Neural progenitor cell (in vitro differentiated cells): ENCODE data around the gene LSP1. TPM values are rescaled to one million over a fixed set of nuclear protein-coding genes. Genes with fewer than 3 reads are reported as not detected.

Experiments
- DNase-seq: peaks from one replicate; pipeline ENCODE4 v3.0.0-alpha.2; 2016; ENCODE audit warnings: low spot score
- H2AFZ ChIP-seq: fragments of 200-600 bp; sonication (generic); replicated peaks from 2 replicates; pipeline ENCODE4 v1.6.1; 2016; ENCODE audit warnings: antibody characterized with exemption
- H3F3A ChIP-seq: fragments of 200-600 bp; sonication (generic); 2 replicates; pipeline ENCODE4 v1.6.1; 2016; ENCODE audit warnings: antibody characterized with exemption, low read depth
- H3K27ac ChIP-seq: fragments of 200-600 bp; sonication (generic); 2 replicates; pipeline ENCODE4 v1.5.1; 2016; ENCODE audit warnings: mild to moderate bottlenecking
- H3K27me3 ChIP-seq: fragments of 200-600 bp; sonication (generic); 2 replicates; pipeline ENCODE4 v1.6.1; 2016; ENCODE audit warnings: mild to moderate bottlenecking, moderate library complexity
- H3K36me3 ChIP-seq: fragments of 200-600 bp; sonication (generic); 2 replicates; pipeline ENCODE4 v1.5.1; 2016
- H3K4me1 ChIP-seq: fragments of 200-600 bp; sonication (generic); 2 replicates; pipeline ENCODE4 v1.6.1; 2016; ENCODE audit warnings: mixed run types
- H3K4me2 ChIP-seq: fragments of 200-600 bp; sonication (generic); 2 replicates; pipeline ENCODE4 v1.6.1; 2016
- H3K4me3 ChIP-seq: fragments of 200-600 bp; sonication (generic); 2 replicates; pipeline ENCODE4 v1.5.1; 2016
- H3K79me2 ChIP-seq: fragments of 200-600 bp; sonication (generic); 2 replicates; pipeline ENCODE4 v1.6.1; 2016; ENCODE audit warnings: low read depth
- H3K9ac ChIP-seq: fragments of 200-600 bp; sonication (generic); 2 replicates; pipeline ENCODE4 v1.6.1; 2016
- H3K9me3 ChIP-seq: fragments of 200-600 bp; sonication (generic); 2 replicates; pipeline ENCODE4 v1.5.1; 2016; ENCODE audit warnings: low read depth
- H4K20me1 ChIP-seq: fragments of 200-600 bp; sonication (generic); 2 replicates; pipeline ENCODE4 v1.6.1; 2016; ENCODE audit warnings: low read depth
- H3K27ac Mint-ChIP-seq: 3 replicates; pipeline ENCODE4 v1.8.0; 2021; ENCODE audit warnings: mixed read lengths
- H3K27me3 Mint-ChIP-seq: 2 replicates; pipeline ENCODE4 v1.8.0; 2022; ENCODE audit warnings: low read depth, mild to moderate bottlenecking, inconsistent platforms, moderate library complexity, mixed read lengths; ENCODE audit not compliant: insufficient read depth
- H3K36me3 Mint-ChIP-seq: 3 replicates; pipeline ENCODE4 v1.8.0; 2021; ENCODE audit warnings: mixed read lengths
- H3K4me1 Mint-ChIP-seq: 3 replicates; pipeline ENCODE4 v1.8.0; 2021; ENCODE audit warnings: mixed read lengths
- H3K4me3 Mint-ChIP-seq: 3 replicates; pipeline ENCODE4 v1.8.0; 2021; ENCODE audit warnings: mild to moderate bottlenecking, moderate library complexity, mixed read lengths
- H3K9me3 Mint-ChIP-seq: 3 replicates; pipeline ENCODE4 v1.8.0; 2020; ENCODE audit warnings: mixed read lengths
- EZH2 ChIP-seq: fragments of 200-600 bp; sonication (generic); IDR thresholded peaks from 2 replicates; pipeline ENCODE4 v1.6.1; 2017; ENCODE audit warnings: antibody characterized with exemption, mild to moderate bottlenecking, moderate library complexity
- EZH2phosphoT487 ChIP-seq: fragments of 200-600 bp; sonication (generic); IDR thresholded peaks from 2 replicates; pipeline ENCODE4 v1.6.1; 2017; ENCODE audit warnings: antibody characterized with exemption
- total RNA-seq: library from RNA; depleted of rRNA; stranded (reverse); fragments of >200 nt; gene quantifications from 2 replicates; pipeline ENCODE4 v1.2.3, GENCODE V29; 2015; ENCODE audit warnings: low replicate concordance
- TF ChIP-seq, protein P1 (sequence below): fragments of 200-600 bp; sonication (generic); IDR thresholded peaks from 2 replicates; pipeline ENCODE4 v1.5.1; 2017; ENCODE audit warnings: antibody characterized with exemption, mild to moderate bottlenecking

Gene LSP1
- total RNA-seq, 1 donor from 2014 or later = not detected

- peaks cover 6% of the 10 kb centered on the region for H3K4me1 ChIP-seq
- no peaks in the 10 kb centered on the region for H3F3A ChIP-seq
- H3K36me3 ChIP-seq = no peaks in the 10 kb centered on the region
- H3K9ac ChIP-seq = no peak overlapping the region
- H3K36me3 Mint-ChIP-seq = no peaks in the 10 kb centered on the region
- H3K4me2 ChIP-seq = no peak overlapping the region
- H2AFZ ChIP-seq = peak overlapping the region; percentile 88
- no peaks in the 10 kb centered on the region for H4K20me1 ChIP-seq
- H3K27ac Mint-ChIP-seq = no peak overlapping the region
- H3K9me3 Mint-ChIP-seq = no peaks in the 10 kb centered on the region
- peaks cover 3% of the 10 kb centered on the region for H3K27me3 Mint-ChIP-seq
- H3K79me2 ChIP-seq = no peaks in the 10 kb centered on the region
- H3K4me3 Mint-ChIP-seq = no peak overlapping the region
- no peak overlapping the region for H3K4me3 ChIP-seq
- TF ChIP-seq EZH2phosphoT487 (no peak), EZH2 (no peak)
- TF ChIP-seq, protein P1, sequence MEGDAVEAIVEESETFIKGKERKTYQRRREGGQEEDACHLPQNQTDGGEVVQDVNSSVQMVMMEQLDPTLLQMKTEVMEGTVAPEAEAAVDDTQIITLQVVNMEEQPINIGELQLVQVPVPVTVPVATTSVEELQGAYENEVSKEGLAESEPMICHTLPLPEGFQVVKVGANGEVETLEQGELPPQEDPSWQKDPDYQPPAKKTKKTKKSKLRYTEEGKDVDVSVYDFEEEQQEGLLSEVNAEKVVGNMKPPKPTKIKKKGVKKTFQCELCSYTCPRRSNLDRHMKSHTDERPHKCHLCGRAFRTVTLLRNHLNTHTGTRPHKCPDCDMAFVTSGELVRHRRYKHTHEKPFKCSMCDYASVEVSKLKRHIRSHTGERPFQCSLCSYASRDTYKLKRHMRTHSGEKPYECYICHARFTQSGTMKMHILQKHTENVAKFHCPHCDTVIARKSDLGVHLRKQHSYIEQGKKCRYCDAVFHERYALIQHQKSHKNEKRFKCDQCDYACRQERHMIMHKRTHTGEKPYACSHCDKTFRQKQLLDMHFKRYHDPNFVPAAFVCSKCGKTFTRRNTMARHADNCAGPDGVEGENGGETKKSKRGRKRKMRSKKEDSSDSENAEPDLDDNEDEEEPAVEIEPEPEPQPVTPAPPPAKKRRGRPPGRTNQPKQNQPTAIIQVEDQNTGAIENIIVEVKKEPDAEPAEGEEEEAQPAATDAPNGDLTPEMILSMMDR = no peak
- no peak overlapping the region for H3K27ac ChIP-seq
- no peak for DNase-seq
- H3K9me3 ChIP-seq = no peaks in the 10 kb centered on the region
- no peaks in the 10 kb centered on the region for H3K27me3 ChIP-seq
- peaks cover 10% of the 10 kb centered on the region for H3K4me1 Mint-ChIP-seq
Measured at GRCh38 chr11:1906611-1907423, 53.9 kb downstream of the LSP1 start.

GRCh38 chr11:1908618-1909017 is 55.7 kb downstream of the LSP1 start:
- no peak overlapping the region for H3K27ac ChIP-seq
- TF ChIP-seq EZH2phosphoT487 = no peak
- TF ChIP-seq, protein P1 = no peak
- no peak for TF ChIP-seq EZH2
- no peak for DNase-seq
- H3F3A ChIP-seq = no peaks in the 10 kb centered on the region
- Mint-ChIP-seq H3K36me3 (no peaks in the 10 kb centered on the region), H3K27me3 (peaks cover 4% of the 10 kb centered on the region), H3K9me3 (no peaks in the 10 kb centered on the region), H3K4me3 (no peak overlapping the region), H3K27ac (no peak overlapping the region), H3K4me1 (peaks cover 10% of the 10 kb centered on the region)
- no peaks in the 10 kb centered on the region for H4K20me1 ChIP-seq
- no peak overlapping the region for H2AFZ ChIP-seq
- no peak overlapping the region for H3K4me3 ChIP-seq
- peaks cover 6% of the 10 kb centered on the region for H3K4me1 ChIP-seq
- no peak overlapping the region for H3K9ac ChIP-seq
- H3K4me2 ChIP-seq = no peak overlapping the region
- no peaks in the 10 kb centered on the region for H3K79me2 ChIP-seq
- no peaks in the 10 kb centered on the region for H3K9me3 ChIP-seq
- H3K27me3 ChIP-seq = no peaks in the 10 kb centered on the region
- H3K36me3 ChIP-seq = no peaks in the 10 kb centered on the region

DNA sequence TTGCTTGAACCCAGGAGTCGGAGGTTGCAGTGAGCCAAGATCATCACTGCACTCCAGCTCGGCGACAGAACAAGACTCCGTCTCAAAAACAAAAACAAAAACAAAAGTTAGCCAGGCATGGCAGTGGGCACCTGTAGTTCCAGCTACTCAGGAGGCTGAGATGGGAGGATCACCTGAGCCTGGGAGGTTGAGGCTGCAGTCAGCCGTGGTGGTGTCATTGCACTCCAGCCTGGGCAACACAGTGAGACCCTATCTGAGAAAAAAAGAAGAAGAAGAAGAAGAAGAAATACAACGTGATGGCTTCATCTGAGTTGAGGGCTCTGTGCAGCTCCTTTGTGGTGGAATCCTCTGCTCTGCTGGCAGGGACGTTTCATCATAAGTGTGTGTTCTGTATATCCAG is 56.6 kb downstream of the LSP1 start:
- Histone ChIP-seq H3K4me3 (no peak overlapping the region), H3F3A (no peaks in the 10 kb centered on the region), H3K4me2 (no peak overlapping the region), H3K27me3 (no peaks in the 10 kb centered on the region), H3K9me3 (no peaks in the 10 kb centered on the region), H4K20me1 (no peaks in the 10 kb centered on the region), H3K4me1 (peaks cover 6% of the 10 kb centered on the region), H3K36me3 (no peaks in the 10 kb centered on the region), H3K79me2 (no peaks in the 10 kb centered on the region), H2AFZ (no peak overlapping the region), H3K9ac (no peak overlapping the region), H3K27ac (no peak overlapping the region)
- peaks cover 6% of the 10 kb centered on the region for H3K27me3 Mint-ChIP-seq
- H3K36me3 Mint-ChIP-seq = no peaks in the 10 kb centered on the region
- no peak overlapping the region for H3K27ac Mint-ChIP-seq
- DNase-seq = no peak
- no peak overlapping the region for H3K4me3 Mint-ChIP-seq
- peaks cover 1% of the 10 kb centered on the region for H3K9me3 Mint-ChIP-seq
- peaks cover 13% of the 10 kb centered on the region for H3K4me1 Mint-ChIP-seq
- TF ChIP-seq EZH2 = no peak
- TF ChIP-seq, protein P1 = no peak
- TF ChIP-seq EZH2phosphoT487 = no peak
